ENCODE data around the gene ST3GAL2.

The ST3GAL2 gene

DNA sequence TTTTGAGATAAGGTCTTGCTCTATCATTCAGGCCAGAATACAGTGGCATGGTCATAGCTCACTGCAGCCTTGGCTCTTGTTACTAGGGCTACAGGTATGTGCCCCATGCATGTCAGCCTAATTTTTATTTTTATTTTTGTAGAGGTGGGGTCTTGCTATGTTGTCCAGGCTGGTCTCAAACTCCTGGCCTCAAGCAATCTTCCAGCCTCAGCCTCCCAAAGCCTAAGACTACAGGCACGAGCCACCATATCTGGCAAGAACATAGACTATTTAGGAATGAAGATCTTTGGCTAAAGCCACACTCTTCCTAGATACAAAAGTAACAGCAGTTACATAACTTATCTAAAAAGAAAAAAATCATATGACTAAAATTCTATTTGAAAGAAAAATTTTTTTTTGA lies 107.8 kb downstream of the ST3GAL2 start:
- DNase-seq: no peak
